ENCODE measurements around the gene TRIM69. TPM values are rescaled to one million over a fixed set of nuclear protein-coding genes. Genes with fewer than 3 reads are reported as not detected.

Gene TRIM69
- polyA plus RNA-seq (2012; ENCODE audit: insufficient read length, low read depth): 6.7 TPM

GRCh38 chr15:44736181-44736765 lies at the start of gene TRIM69:
Gene TRIM69, plus strand, starts transcription at chr15:44736528. Its CDS starts 177 bp downstream, at chr15:44736705.
- TF ChIP-seq POLR2AphosphoS5 (IDR thresholded peaks at IDR 0.05; ENCODE audit: low read depth, low read length) (no peak), FOXP2 (optimal IDR thresholded peaks at IDR 0.05; ENCODE audit: borderline replicate concordance, extremely low read depth, extremely low read length, insufficient read depth) (no peak), SIN3A (IDR thresholded peaks at IDR 0.05; ENCODE audit: borderline replicate concordance, insufficient read depth, low read length) (no peak), REST (IDR thresholded peaks at IDR 0.05; ENCODE audit: insufficient read depth in 1 of 2, low read depth in 2 of 2, low read length in 2 of 2) (no peak), TAF1 (IDR thresholded peaks at IDR 0.05; ENCODE audit: borderline replicate concordance, insufficient read depth, low read length) (no peak)

GRCh38 chr15:44692659-44693058 lies 43.7 kb upstream of the TRIM69 start:
- no peak for TF ChIP-seq FOXP2 (optimal IDR thresholded peaks at IDR 0.05; ENCODE audit: borderline replicate concordance, extremely low read depth, extremely low read length, insufficient read depth)
- no peak for TF ChIP-seq SIN3A (IDR thresholded peaks at IDR 0.05; ENCODE audit: borderline replicate concordance, insufficient read depth, low read length)
- TF ChIP-seq REST (IDR thresholded peaks at IDR 0.05; ENCODE audit: insufficient read depth in 1 of 2, low read depth in 2 of 2, low read length in 2 of 2): no peak
- no peak for TF ChIP-seq POLR2AphosphoS5 (IDR thresholded peaks at IDR 0.05; ENCODE audit: low read depth, low read length)
- TF ChIP-seq TAF1 (IDR thresholded peaks at IDR 0.05; ENCODE audit: borderline replicate concordance, insufficient read depth, low read length): no peak

GRCh38 chr15:44694416-44694815 lies 41.9 kb upstream of the TRIM69 start:
- no peak for TF ChIP-seq REST (IDR thresholded peaks at IDR 0.05; ENCODE audit: insufficient read depth in 1 of 2, low read depth in 2 of 2, low read length in 2 of 2)
- no peak for TF ChIP-seq TAF1 (IDR thresholded peaks at IDR 0.05; ENCODE audit: borderline replicate concordance, insufficient read depth, low read length)
- TF ChIP-seq POLR2AphosphoS5 (IDR thresholded peaks at IDR 0.05; ENCODE audit: low read depth, low read length): no peak
- no peak for TF ChIP-seq FOXP2 (optimal IDR thresholded peaks at IDR 0.05; ENCODE audit: borderline replicate concordance, extremely low read depth, extremely low read length, insufficient read depth)
- no peak for TF ChIP-seq SIN3A (IDR thresholded peaks at IDR 0.05; ENCODE audit: borderline replicate concordance, insufficient read depth, low read length)

- TF ChIP-seq SIN3A (IDR thresholded peaks at IDR 0.05; ENCODE audit: borderline replicate concordance, insufficient read depth, low read length) (no peak), FOXP2 (optimal IDR thresholded peaks at IDR 0.05; ENCODE audit: borderline replicate concordance, extremely low read depth, extremely low read length, insufficient read depth) (no peak), REST (IDR thresholded peaks at IDR 0.05; ENCODE audit: insufficient read depth in 1 of 2, low read depth in 2 of 2, low read length in 2 of 2) (no peak), TAF1 (IDR thresholded peaks at IDR 0.05; ENCODE audit: borderline replicate concordance, insufficient read depth, low read length) (no peak), POLR2AphosphoS5 (IDR thresholded peaks at IDR 0.05; ENCODE audit: low read depth, low read length) (no peak)
Measured at GRCh38 chr15:44695294-44695693, 41.0 kb upstream of the TRIM69 start.

Measured in PFSK-1 (cell line).